Motor neuron (in vitro differentiated cells): Measurements from ENCODE around the gene SZRD1. TPM values are rescaled to one million over a fixed set of nuclear protein-coding genes. Genes with fewer than 3 reads are reported as not detected.
A peak's percentile ranks its signal among the peaks of the same experiment; 100 is the strongest.
"Not testable (repeated sequence)": the region's sequence is repeated elsewhere in the genome, so short reads cannot be mapped to it uniquely, and the experiment has no call there.

Experiments used
- ATAC-seq, 8 experiments: fragments of 200-7000 bp; cut with Tn5 transposase; replicated peaks in 6 of 8; 2 replicates each; pipeline ENCODE4 v1.8.0; 2021; ENCODE audit warnings: mild to moderate bottlenecking in 8 of 8, moderate library complexity in 8 of 8
- H3K27ac ChIP-seq, 2 donors: fragments of 250-450 bp; sonication (Bioruptor Pico); 2 replicates each; pipeline ENCODE4 v1.9.0; 2021; ENCODE audit warnings: antibody characterized with exemption in 2 of 2, mild to moderate bottlenecking in 2 of 2, moderate library complexity in 1 of 2
- H3K4me1 ChIP-seq, 2 donors: fragments of 250-450 bp; sonication (Bioruptor Pico); replicated peaks in 1 of 2; 2 replicates each; pipeline ENCODE4 v1.6.1; 2021; ENCODE audit warnings: antibody characterized with exemption in 2 of 2, mild to moderate bottlenecking in 2 of 2, moderate library complexity in 1 of 2
- H3K4me3 ChIP-seq, 5 donors: fragments of 250-450 bp; sonication (Bioruptor Pico); 2 replicates each; pipeline ENCODE4 v1.9.0; 2021; ENCODE audit warnings: antibody characterized with exemption in 5 of 5, mild to moderate bottlenecking in 5 of 5, moderate library complexity in 4 of 5
- WGBS, 10 experiments: fragments of 450-650 bp; shearing (Covaris generic); methylation state at CpG; one replicate each; pipeline ENCODE4 v1.0.0; 2022; 5-methylcytosine and 5-hydroxymethylcytosine counted together
- in situ Hi-C, 9 experiments: fragments of 400-800 bp; cut with MboI; loops; one replicate each; pipeline ENCODE4 v1.15.0; 2021; ENCODE audit warnings: low sequenced_read_pairs in 9 of 9, low pct_unique_long_range_greater_than_20kb in 2 of 9; ENCODE audit not compliant: unreplicated experiment in 9 of 9
- total RNA-seq, 8 experiments: library from RNA; unstranded; fragments of 300-600 nt; gene quantifications; 2 replicates each; pipeline versions ENCODE4 v1.2.3 to v1.2.4, GENCODE V29; 2022

SZRD1 gene
- total RNA-seq, 8 experiments from 2014 or later, result 37.9 to 82.0 (median 53.0) TPM

DNA sequence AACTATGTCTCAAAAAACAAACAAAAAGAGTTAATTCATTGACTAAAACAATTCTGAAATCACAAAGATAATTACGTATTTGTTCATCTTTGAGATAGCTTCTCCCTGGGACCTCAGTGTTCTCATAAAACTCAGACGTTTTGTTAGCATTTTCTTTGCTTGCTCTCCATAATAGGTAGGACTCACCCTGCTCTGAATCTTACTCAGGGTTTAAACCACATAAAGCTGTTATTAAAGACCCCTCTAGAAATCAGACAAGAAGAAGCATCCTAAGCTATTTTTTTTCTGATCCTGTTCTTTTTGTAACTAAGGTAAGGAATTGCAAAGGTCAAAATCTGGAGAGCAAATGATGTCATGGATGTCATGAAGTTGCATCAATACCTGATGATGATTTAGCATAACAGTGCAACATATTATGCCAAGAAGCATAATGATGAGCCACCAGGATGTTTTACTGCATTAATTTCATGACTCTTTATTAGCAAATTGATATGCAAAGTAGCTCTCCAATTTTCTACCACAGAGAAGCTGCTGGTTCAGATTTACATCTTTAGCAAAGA lies 17.1 kb upstream of the SZRD1 start:
- H3K4me1 ChIP-seq, result peaks cover 21% of the 10 kb centered on the region in 2 donors
- peak overlapping the region; percentile 17 to 95 for H3K27ac ChIP-seq
- ATAC-seq, result no peak
- 41 to 100% (median 69%) methylated on average over 1 to 2 of the region's 2 CpGs; no CpG with 5 or more reads in 1 of the 10 experiments for WGBS, 10 experiments
- peak overlapping the region; percentile 72 to 96 (median 87) for H3K4me3 ChIP-seq
- in situ Hi-C loops, result loop anchor here in 1 of 9 experiments (25.0 kb wide), 1 partner anchor 263 kb away; no protein-coding TSS in a partner anchor

GRCh38 chr1:16351456-16351993 lies 15.5 kb upstream of the SZRD1 start:
- peak in 2 of 8 experiments; percentile 1 to 4 for ATAC-seq
- in situ Hi-C loops, result no loop called here
- Histone ChIP-seq H3K4me3 (peak overlapping the region; percentile 72 to 96 (median 87)), H3K27ac (peak overlapping the region; percentile 91 to 95), H3K4me1 (peaks cover 21% of the 10 kb centered on the region in 2 donors)
- WGBS, 10 experiments, result 0 to 7% (median 0%) methylated on average over 4 to 16 of the region's 20 CpGs; no CpG with 5 or more reads in 1 of the 10 experiments

DNA sequence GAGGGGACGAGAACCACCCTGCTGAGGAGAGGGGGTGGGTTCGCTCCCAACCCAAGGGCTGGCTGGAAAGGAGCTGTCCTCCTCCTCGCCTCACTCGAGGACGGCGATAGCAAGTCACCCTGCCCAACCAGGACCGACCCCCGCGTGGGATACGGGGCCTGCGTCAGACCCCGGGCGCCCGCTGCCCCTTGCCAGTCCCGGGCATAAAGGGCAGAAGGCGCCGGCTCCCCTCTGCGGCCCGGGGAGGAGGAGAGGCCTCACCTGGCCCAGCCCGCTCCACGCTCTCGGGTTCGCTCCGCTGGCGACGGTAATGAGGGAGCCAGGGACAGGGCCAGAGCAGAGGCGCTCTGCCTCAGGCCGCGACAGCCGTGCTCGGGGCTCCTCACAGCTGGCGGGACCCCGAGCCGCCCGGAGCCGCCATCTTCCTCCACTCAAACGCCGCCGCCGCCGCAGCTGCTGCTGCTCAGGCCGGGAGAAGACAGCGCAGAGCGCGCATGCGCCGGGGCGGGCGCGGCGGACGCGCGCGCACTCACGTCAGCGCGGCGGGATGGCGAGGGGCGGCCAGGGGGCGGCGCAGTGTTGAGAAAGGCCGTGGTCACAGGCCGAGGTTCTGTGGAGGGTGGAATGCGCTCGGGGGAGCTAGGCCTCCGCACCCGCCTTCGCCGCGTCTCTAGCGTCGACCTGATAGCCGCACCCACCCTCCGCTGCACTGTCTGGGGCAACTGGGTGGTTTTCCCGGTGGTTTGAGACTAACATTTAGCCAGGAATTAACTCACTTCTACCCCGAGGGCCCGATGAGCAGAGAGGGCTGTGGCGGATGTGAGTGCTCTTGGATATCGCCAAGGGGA lies 14.8 kb upstream of the SZRD1 start, which contains the start of gene FBXO42:
FBXO42 (minus strand) TSS at position 487 of the 848 bp plus-strand sequence. CDS start 37,062 bp downstream, outside the sequence.
- H3K4me1 ChIP-seq, result peaks cover 21% of the 10 kb centered on the region in 2 donors
- peak within 1 kb of the TSS; percentile 91 to 95 for H3K27ac ChIP-seq
- in situ Hi-C loops, result no loop called here
- WGBS, 10 experiments, result 0 to 8% (median 0%) methylated on average over 1 to 25 of the region's 81 CpGs; no CpG with 5 or more reads in 4 of the 10 experiments
- ATAC-seq, result peak; percentile 88 to 95 (median 92)
- peak within 1 kb of the TSS; percentile 72 to 96 (median 87) for H3K4me3 ChIP-seq

DNA sequence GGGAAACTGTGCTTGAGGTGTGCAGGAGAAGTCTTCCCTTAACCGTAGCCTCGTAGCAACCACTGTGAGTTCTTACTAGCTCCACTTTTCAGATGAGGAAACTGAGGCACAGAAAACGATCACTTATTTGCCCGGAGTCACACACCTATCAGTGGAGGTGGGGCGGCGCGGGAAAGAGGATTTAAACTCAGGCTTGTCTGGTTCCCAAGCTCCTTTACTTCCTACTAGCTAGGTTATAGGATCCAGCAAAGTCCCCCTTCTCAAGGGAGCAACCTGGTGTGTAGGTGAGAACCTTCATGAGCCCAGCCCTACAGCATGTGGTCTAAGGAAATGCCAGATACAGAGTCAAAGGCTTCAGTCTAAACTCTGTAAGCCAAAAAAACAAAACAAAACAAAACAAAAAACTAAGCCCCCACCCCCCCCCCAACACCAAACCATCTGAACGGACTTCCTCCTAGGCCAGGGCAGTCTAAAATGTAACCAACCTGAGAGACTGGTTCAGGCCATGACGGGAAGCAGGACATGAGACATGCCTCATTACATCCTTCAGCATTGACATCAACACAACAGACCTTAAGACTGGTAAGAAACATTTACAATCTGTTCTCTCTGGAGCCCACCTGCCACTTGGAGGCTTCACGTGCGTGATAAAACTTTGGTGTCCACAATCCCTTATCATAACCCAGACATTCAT lies 14.1 kb upstream of the SZRD1 start:
- peak overlapping the region; percentile 91 to 95 for H3K27ac ChIP-seq
- in situ Hi-C loops, result no loop called here
- no peak for ATAC-seq
- peaks cover 21% of the 10 kb centered on the region in 2 donors for H3K4me1 ChIP-seq
- peak overlapping the region; percentile 72 to 96 (median 87) for H3K4me3 ChIP-seq
- WGBS, 10 experiments, result 73 to 100% (median 82%) methylated on average over 2 to 10 of the region's 11 CpGs; no CpG with 5 or more reads in 4 of the 10 experiments

DNA sequence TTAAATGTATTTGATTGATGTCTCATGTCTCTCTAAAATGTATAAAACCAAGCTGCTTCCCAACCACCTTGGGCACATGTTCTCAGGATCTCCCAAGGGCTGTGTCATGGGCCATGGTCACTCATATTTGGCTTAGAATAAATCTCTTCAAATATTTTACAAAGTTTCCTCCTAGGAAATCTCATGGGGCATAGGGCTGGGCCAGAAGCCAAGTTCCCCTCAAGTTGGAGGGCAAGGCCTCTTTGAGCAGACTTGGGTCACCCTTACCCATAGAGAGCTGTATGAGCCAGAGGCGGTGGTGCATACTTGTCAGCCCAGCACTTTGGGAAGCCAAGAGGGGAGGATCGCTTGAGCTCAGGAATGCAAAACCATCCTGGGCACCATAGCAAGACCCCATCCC lies 12.4 kb upstream of the SZRD1 start:
- no peak overlapping the region for H3K27ac ChIP-seq
- in situ Hi-C loops, result no loop called here
- WGBS, 10 experiments, result 60 to 100% (median 87%) methylated on average over 1 to 2 of the region's 2 CpGs; no CpG with 5 or more reads in 6 of the 10 experiments
- no peak for ATAC-seq
- peaks cover 12 to 13% of the 10 kb centered on the region in 2 donors for H3K4me1 ChIP-seq
- no peak overlapping the region for H3K4me3 ChIP-seq

- Histone ChIP-seq H3K4me1 (peaks cover 4 to 6% of the 10 kb centered on the region in 2 donors), H3K27ac (no peak overlapping the region), H3K4me3 (no peak overlapping the region)
- 38 to 100% (median 91%) methylated on average over 1 to 3 of the region's 3 CpGs; no CpG with 5 or more reads in 1 of the 10 experiments for WGBS, 10 experiments
- ATAC-seq, result no peak
- in situ Hi-C loops, result no loop called here
Measured at GRCh38 chr1:16356867-16357266, 10.2 kb upstream of the SZRD1 start.

- H3K27ac ChIP-seq, ATAC-seq, H3K4me1 ChIP-seq, H3K4me3 ChIP-seq, in situ Hi-C loops: not testable (repeated sequence)
- 75 to 100% (median 83%) methylated on average over 1 to 3 of the region's 3 CpGs; no CpG with 5 or more reads in 1 of the 10 experiments for WGBS, 10 experiments
Measured at GRCh38 chr1:16365146-16365498, 1.9 kb upstream of the SZRD1 start.

DNA sequence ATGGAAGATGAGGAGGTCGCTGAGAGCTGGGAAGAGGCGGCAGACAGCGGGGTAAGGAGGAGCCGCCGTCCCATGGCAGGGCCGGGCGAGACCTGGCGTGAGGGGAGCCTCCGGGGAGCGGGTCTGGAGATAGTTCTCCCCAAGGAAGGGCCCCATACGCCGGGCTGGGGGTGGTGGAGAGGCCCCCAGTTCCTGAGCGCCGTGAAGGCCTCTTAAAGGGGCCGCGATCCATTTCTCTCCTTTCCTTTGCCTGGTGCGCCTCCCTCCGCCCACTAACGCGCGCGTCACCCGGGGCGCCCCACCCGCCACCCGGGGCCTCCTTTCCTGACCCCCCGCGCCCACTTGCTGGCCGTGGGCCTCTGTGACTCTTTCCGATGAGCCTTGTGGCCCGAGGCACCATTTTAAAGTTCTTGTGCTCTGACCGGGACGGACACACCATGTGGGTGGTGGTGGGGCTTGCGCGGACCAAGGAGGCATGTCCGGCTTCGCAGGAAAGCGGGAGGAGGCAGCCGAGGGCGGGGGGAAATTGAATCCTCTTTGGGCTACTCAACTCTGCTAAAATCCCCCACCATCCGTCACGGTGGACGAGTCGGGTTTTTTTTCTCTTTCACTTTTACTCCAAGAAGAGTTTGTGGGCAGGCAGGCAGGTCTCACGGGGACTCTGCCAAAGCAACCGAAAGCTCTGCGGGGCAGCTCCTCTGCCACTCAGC lies 371 bp downstream of the SZRD1 start:
- in situ Hi-C loops, result no loop called here
- peak; percentile 81 to 87 (median 84) for ATAC-seq
- Histone ChIP-seq H3K4me3 (peak overlapping the region; percentile 66 to 90 (median 83)), H3K4me1 (peaks cover 8 to 9% of the 10 kb centered on the region in 2 donors), H3K27ac (peak overlapping the region; percentile 96 to 98)
- 0 to 2% (median 0%) methylated on average over 1 to 9 of the region's 47 CpGs; no CpG with 5 or more reads in 4 of the 10 experiments for WGBS, 10 experiments

DNA sequence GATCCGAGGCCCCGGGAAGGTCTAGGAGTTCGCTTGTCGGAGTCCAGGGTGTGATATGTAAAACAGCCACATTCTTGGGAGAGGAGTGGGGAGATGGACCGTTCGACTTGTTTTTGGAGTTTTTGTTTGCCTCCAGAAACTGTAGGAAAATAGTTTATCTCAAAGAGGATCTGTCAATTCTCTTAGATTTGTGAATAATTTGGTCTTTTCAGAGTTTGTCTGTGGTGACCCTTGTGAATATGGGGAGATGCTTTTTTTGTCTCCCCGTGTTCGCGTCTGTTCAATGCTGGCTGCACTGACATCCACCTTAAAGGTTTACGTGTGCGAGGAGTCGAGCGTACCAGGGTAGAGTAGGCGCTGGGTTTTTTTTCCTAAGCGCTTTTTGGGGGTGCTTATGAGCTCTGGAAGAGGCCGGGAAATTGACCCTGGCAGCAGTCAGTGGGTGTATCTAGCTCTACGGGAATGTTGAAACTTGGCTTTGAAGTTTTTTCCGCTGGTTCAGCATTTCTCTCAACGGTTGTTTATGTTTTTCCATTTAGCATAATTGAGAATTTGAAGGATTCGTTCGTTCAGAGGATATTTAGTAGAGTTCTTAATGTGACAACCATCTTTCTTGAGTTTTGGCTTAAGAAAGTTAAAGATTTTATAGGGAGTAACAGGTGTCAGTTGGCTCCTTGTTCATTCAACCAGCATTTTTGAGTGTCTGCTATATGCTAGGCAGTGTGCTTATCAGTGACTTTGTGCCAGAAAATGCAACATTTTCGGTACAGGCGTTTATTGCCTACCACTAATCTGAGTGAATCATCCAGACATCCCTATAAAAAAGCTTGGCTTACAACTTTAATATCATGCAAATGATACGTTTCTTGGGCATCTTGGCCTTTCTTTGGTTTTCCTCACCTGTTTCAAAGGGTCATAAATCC lies 1.2 kb downstream of the SZRD1 start:
- Histone ChIP-seq H3K4me3 (peak overlapping the region; percentile 66 to 90 (median 83)), H3K4me1 (peaks cover 8 to 9% of the 10 kb centered on the region in 2 donors), H3K27ac (peak overlapping the region; percentile 96 to 98)
- in situ Hi-C loops, result no loop called here
- 0 to 20% (median 5%) methylated on average over 2 to 24 of the region's 24 CpGs for WGBS, 10 experiments
- peak in 3 of 8 experiments; percentile 37 to 51 (median 44) for ATAC-seq

DNA sequence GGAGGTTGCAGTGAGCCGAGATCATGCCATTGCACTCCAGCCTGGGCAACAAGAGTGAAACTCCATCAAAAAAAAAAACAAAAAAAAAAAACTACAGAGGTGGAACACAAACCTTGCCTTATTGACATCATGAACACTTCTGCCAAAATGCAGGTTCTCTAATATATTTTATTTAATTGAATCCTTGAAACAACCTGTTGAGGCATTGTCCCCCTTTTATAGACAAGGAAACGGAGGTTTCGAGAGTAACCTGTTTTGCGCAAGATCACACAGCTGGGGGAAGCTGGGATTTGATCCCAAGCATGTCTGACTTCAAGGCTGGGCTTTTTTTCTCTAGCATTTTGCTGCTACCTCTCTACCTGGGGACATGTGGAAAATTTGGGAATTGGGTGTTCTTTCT lies 2.8 kb downstream of the SZRD1 start:
- WGBS, 10 experiments, result 78 to 100% (median 98%) methylated on average over 1 to 4 of the region's 4 CpGs; no CpG with 5 or more reads in 2 of the 10 experiments
- H3K4me1 ChIP-seq, result peaks cover 9 to 16% of the 10 kb centered on the region in 2 donors
- no peak for ATAC-seq
- H3K27ac ChIP-seq, result no peak overlapping the region
- H3K4me3 ChIP-seq, result no peak overlapping the region
- in situ Hi-C loops, result no loop called here

DNA sequence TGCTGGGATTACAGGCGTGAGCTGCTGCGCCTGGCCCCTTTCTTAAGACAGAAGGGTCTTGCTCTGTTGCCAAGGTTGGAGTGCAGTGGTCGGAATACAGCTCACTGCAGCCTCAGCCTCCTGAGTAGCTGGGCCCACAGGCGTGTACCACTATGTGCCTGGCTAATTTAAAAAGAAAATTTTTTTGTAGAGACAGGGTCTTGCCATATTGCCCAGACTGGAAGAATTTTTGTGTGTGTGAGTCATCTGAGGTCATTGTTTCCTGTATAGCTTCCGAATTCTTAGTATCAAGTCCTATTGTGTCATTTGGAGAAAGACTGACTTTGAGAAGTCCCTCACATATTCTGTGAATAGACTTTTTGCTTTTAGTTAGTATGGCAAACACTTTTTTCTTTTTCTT lies 4.7 kb downstream of the SZRD1 start:
- WGBS, 10 experiments, result 0 to 100% (median 88%) methylated on average over 1 to 4 of the region's 5 CpGs; no CpG with 5 or more reads in 2 of the 10 experiments
- no peak overlapping the region for H3K27ac ChIP-seq

More for the DNA sequence above, 4.7 kb downstream of the SZRD1 start:
- in situ Hi-C loops, result no loop called here
- peaks cover 9 to 14% of the 10 kb centered on the region in 2 donors for H3K4me1 ChIP-seq
- ATAC-seq, result no peak
- H3K4me3 ChIP-seq, result no peak overlapping the region
